HG03066 (cell line): ENCODE results near the gene GPR17.

Source experiments
- ATAC-seq: cut with Tn5 transposase; IDR thresholded peaks from one replicate; pipeline ENCODE4 v1.9.1; 2021; ENCODE audit warnings: low read depth; ENCODE audit not compliant: unreplicated experiment

GPR17 gene

GRCh38 chr2:127681288-127681804 lies 35.4 kb downstream of the GPR17 start:
- ATAC-seq = no peak

- no peak for ATAC-seq
Observed at GRCh38 chr2:127681976-127682857, 36.3 kb downstream of the GPR17 start.

DNA sequence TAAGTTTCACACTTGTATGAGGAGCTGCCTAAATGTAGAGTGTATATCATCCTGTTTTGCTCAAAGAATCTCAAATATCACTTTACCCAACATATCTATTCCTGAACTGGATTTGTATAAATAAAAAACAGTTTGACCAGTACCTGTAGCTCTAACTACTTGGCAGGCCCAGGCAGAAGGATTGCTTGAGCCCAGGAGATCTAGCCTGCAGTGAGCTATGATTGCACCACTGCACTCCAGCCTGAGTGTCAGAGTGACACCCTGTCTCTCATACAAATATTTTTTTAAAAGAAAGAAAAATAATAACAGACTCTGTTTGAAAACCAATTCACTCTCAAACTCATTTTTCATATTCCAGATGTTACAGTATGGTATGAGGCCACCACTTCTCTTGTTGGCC lies 37.1 kb downstream of the GPR17 start:
- ATAC-seq = no peak

- no peak for ATAC-seq
Observed at GRCh38 chr2:127683757-127684156, 37.8 kb downstream of the GPR17 start.

GRCh38 chr2:127685410-127686080 lies 39.6 kb downstream of the GPR17 start:
- no peak for ATAC-seq

DNA sequence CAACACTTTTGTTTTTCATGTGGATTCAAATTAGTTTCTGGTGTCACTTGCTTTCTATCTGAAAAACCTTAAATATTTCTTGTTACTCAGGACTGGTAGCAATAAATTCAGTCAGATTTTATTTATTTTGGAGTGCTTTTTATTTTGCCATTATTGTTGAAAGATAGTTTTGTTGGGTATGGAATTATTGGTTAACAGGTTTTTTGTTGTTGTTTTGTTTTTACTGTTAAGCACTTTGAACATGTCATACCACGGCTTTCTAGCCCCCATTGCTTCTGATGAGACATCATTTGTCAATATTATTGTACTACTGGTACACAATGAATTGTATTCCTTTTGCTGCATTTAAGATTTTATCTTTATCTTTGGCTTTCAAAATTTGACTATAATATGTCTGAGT lies 42.5 kb downstream of the GPR17 start:
- no peak for ATAC-seq

GRCh38 chr2:127690696-127691095 lies 44.7 kb downstream of the GPR17 start:
- ATAC-seq = no peak

DNA sequence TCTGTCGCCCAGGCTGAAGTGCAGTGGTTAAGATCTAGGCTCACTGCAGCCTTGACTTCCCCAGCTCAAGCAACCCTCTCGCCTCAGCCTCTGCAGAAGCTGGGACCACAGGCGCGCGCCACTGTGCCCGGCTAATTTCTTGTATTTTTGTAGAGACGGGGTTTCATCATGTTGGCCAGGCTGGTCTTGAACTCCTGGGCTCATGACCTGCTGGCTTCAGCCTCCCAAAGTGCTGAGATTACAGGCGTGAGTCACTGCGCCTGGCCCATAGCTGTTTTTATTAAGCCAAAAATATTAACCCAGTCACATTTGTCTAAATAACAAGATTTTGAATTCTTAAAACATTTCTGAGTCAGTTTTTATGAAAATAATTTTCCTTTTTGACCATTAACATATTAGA lies 49.0 kb downstream of the GPR17 start:
- no peak for ATAC-seq

DNA sequence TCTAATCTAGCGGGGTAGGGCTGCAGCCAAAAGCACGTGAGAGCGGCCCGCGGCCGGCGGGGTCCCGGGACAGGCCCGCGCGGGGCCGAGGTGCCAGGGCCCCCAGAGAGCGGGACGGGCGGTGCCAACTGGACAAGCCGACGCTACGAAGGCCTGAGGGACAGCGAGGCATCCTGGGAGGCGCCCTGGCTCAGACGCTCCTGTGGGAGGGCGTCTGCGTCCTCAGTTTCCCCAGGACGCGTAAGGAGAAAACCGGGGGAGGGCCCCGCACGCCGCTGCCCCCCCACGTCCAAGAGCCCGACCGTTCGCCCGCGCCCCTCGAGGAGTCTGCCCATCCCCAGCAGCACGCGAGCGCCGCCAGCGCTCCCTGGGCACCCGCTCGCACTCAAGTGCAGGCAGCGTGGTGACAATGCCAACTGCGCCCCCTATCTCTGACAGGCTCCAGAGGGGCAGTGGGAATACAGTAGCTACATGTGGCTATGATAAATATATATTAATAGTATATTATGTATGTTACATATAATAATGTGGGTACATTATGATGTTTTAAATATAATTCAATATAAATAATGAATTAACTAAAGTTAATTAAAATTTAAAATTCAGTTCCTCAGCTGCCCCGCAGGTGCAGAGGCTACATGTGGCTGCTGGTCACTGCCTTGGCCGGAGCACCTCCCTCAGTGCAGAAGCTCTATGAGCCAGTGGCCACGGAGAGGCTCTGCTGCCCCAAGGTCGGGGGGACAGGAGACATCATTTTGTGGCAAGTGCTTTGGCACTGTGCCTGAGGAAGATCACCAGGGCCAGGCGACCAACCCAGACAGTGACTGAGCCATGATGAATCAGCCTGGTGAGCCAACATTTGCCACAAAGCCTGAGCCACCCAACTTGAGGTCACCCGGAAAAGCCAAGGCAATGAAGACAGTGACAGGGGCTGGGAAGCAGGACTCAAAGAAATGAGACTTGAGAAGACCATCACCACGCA lies 49.8 kb downstream of the GPR17 start:
- no peak for ATAC-seq

GRCh38 chr2:127697482-127698180 lies 51.7 kb downstream of the GPR17 start:
- ATAC-seq = no peak

- no peak for ATAC-seq
Observed at GRCh38 chr2:127698553-127699355, 52.8 kb downstream of the GPR17 start.

DNA sequence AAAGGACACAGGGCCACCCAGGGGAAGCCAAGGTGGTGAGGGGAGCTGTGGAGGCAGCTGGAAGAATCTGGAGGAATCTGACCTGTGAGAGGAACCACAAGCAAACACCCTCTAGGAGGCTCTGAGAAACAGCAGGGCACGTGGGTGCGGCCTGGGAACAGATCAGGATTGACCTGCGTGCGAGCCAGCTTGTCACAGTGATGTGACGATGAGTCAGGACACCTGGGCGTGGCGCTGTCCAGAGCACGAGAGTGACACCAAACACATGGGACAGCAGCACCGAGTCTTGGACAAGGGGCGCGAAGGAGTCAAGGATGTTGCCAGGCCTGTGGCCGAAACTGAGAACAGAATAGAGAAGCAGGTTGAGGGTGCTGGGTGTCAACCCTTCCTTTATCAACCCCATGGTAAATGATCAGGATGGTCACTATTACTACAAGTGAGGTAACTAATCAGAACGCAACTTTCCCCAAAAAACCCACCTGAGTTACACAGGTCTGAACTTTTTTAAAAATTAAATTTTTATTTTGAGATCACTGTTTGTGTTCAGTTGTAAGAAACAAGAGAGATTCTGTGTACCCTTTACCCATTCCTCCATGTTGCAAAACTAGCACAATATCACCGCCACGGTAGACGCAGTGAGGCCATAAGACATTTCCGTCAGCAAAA lies 54.7 kb downstream of the GPR17 start:
- ATAC-seq = peak; percentile 51

DNA sequence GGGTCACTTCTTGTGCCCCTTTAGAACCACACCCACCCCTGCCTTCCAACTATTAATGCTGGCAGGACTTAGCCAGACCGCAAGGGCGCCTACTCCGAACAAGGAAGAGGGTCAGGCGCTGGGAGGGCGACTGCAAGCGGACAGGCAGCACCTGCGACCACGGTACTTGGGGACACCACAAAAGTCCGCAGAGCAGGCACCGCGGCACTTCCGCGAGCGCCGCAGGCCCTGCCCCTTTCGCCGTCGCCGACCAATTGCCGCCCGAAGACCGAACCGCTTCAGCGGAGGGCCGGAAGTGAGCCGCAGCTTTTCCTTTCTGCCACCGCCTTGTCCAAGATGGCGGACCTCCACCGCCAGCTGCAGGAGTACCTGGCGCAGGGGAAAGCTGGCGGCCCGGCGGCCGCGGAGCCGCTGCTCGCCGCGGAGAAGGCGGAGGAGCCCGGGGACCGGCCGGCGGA lies 55.3 kb downstream of the GPR17 start, which contains the start of gene SFT2D3:
TSS of gene SFT2D3 (plus strand) at position 305 of the 458 bp plus-strand sequence. CDS start at position 337, 32 bp downstream.
- peak; percentile 74 for ATAC-seq

DNA sequence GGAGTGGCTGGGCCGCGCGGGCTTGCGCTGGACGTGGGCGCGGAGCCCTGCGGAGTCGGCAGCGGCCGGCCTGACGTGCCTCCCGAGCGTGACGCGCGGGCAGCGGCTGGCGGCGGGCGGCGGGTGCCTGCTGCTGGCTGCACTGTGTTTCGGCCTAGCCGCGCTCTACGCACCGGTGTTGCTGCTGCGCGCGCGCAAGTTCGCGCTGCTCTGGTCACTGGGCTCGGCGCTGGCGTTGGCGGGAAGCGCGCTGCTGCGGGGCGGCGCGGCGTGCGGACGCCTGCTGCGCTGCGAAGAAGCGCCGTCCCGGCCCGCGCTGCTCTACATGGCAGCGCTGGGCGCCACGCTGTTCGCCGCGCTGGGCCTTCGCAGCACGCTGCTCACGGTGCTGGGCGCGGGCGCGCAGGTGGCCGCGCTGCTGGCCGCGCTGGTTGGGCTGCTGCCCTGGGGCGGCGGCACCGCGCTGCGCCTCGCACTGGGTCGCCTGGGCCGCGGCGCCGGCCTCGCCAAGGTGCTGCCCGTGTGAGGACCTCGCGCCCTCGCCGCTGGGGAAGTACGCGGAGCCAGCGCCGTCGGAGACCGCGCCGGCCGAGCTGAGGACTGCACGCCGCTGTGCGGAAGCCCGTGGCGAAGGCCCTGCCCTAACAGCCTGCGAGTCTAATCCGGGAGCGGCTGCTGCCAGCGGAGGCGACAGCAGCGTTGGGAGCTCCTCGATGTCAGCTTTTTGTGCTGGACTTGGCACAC lies 55.9 kb downstream of the GPR17 start:
- peak; percentile 36 for ATAC-seq
